ENCODE measurements around the gene MRAP. TPM values are rescaled to one million over a fixed set of nuclear protein-coding genes. Genes with fewer than 3 reads are reported as not detected.

Gene MRAP
- polyA plus RNA-seq, 3 donors = not detected

GRCh38 chr21:32306021-32306780, 7.5 kb downstream of the MRAP start:
- H2AFZ ChIP-seq (ENCODE audit: insufficient read depth, low read depth, low read length, poor library complexity, severe bottlenecking) = no peak overlapping the region
- H3K27ac ChIP-seq (ENCODE audit: low read depth in 1 of 2, low read length in 2 of 2) = no peak overlapping the region
- no peak overlapping the region for H3K9ac ChIP-seq (ENCODE audit: insufficient read depth, low read length, poor library complexity, severe bottlenecking)
- H3K36me3 ChIP-seq (replicated peaks in 1 of 2; ENCODE audit: control insufficient read depth in 1 of 2, insufficient read depth in 2 of 2, low read length in 2 of 2) = peaks cover 0 to 2% of the 10 kb centered on the region in 2 donors
- no peak overlapping the region for H3K4me2 ChIP-seq (replicated peaks; ENCODE audit: extremely low read depth, low read length, poor library complexity, severe bottlenecking)
- peaks cover 0 to 2% (median 0%) of the 10 kb centered on the region in 3 donors for H3K27me3 Mint-ChIP-seq (ENCODE audit: low read depth in 3 of 3)
- no peaks in the 10 kb centered on the region for H3K79me2 ChIP-seq (ENCODE audit: insufficient read depth, low read length)
- TF ChIP-seq CTCF (IDR thresholded peaks at IDR 0.05) = no peak
- no peaks in the 10 kb centered on the region for H3K4me1 ChIP-seq (ENCODE audit: control insufficient read depth in 1 of 2, insufficient read depth in 2 of 2, low read length in 2 of 2)
- no peak overlapping the region for H3K4me3 Mint-ChIP-seq
- intact Hi-C loops (cut with micrococcal nuclease) = no loop called here
- WGBS (ENCODE audit: insufficient coverage) = 80% methylated on average over 9 of the region's 22 CpGs
- H3K27ac Mint-ChIP-seq = no peak overlapping the region
- H3K36me3 Mint-ChIP-seq = peaks cover 6 to 7% of the 10 kb centered on the region in 2 donors
- no peaks in the 10 kb centered on the region for H3K9me3 Mint-ChIP-seq
- H3K4me1 Mint-ChIP-seq = no peaks in the 10 kb centered on the region
- no peak overlapping the region for H3K4me3 ChIP-seq (replicated peaks in 1 of 3; ENCODE audit: low read depth in 2 of 3, low read length in 3 of 3)
- DNase-seq = no peak
- no peaks in the 10 kb centered on the region for H3K9me3 ChIP-seq (replicated peaks in 1 of 2; ENCODE audit: control insufficient read depth in 1 of 2, insufficient read depth in 1 of 2, low read length in 2 of 2)
- no peaks in the 10 kb centered on the region for H3K27me3 ChIP-seq (ENCODE audit: control insufficient read depth in 2 of 2, insufficient read depth in 2 of 2, low read length in 2 of 2)
- H4K20me1 ChIP-seq (ENCODE audit: insufficient read depth, low read length) = no peaks in the 10 kb centered on the region

GRCh38 chr21:32307706-32308105, 9.1 kb downstream of the MRAP start:
- no peak for TF ChIP-seq CTCF (IDR thresholded peaks at IDR 0.05)
- intact Hi-C loops (cut with micrococcal nuclease) = no loop called here
- peaks cover 0 to 2% (median 0%) of the 10 kb centered on the region in 7 donors for H3K9me3 Mint-ChIP-seq
- H3K4me1 Mint-ChIP-seq = no peaks in the 10 kb centered on the region
- H3K4me3 Mint-ChIP-seq = no peak overlapping the region
- peaks cover 17 to 19% of the 10 kb centered on the region in 2 donors for H3K36me3 Mint-ChIP-seq
- peaks cover 7 to 16% of the 10 kb centered on the region in 2 donors for H3K36me3 ChIP-seq (replicated peaks in 1 of 2; ENCODE audit: control insufficient read depth in 1 of 2, insufficient read depth in 2 of 2, low read length in 2 of 2)
- H3K9me3 ChIP-seq (replicated peaks in 1 of 2; ENCODE audit: control insufficient read depth in 1 of 2, insufficient read depth in 1 of 2, low read length in 2 of 2) = no peaks in the 10 kb centered on the region
- no peaks in the 10 kb centered on the region for H3K79me2 ChIP-seq (ENCODE audit: insufficient read depth, low read length)
- H3K4me1 ChIP-seq (ENCODE audit: control insufficient read depth in 1 of 2, insufficient read depth in 2 of 2, low read length in 2 of 2) = no peaks in the 10 kb centered on the region
- H3K9ac ChIP-seq (ENCODE audit: insufficient read depth, low read length, poor library complexity, severe bottlenecking) = no peak overlapping the region
- H3K4me3 ChIP-seq (replicated peaks in 1 of 3; ENCODE audit: low read depth in 2 of 3, low read length in 3 of 3) = no peak overlapping the region
- no peaks in the 10 kb centered on the region for H4K20me1 ChIP-seq (ENCODE audit: insufficient read depth, low read length)
- H3K27ac ChIP-seq (ENCODE audit: low read depth in 1 of 2, low read length in 2 of 2) = no peak overlapping the region
- H3K27ac Mint-ChIP-seq = no peak overlapping the region
- WGBS (ENCODE audit: insufficient coverage) = 90% methylated on average over 2 of the region's 4 CpGs
- peaks cover 0 to 2% (median 0%) of the 10 kb centered on the region in 3 donors for H3K27me3 Mint-ChIP-seq (ENCODE audit: low read depth in 3 of 3)
- no peak for DNase-seq
- H3K4me2 ChIP-seq (replicated peaks; ENCODE audit: extremely low read depth, low read length, poor library complexity, severe bottlenecking) = no peak overlapping the region
- H2AFZ ChIP-seq (ENCODE audit: insufficient read depth, low read depth, low read length, poor library complexity, severe bottlenecking) = no peak overlapping the region
- H3K27me3 ChIP-seq (ENCODE audit: control insufficient read depth in 2 of 2, insufficient read depth in 2 of 2, low read length in 2 of 2) = no peaks in the 10 kb centered on the region

All from CD14-positive monocyte (primary cell).